Activated T-cell treated with anti-CD3 and anti-CD28 coated beads for 4 hours (primary cell): ENCODE measurements around the gene ZFC3H1.
"Not testable (repeated sequence)": the region's sequence is repeated elsewhere in the genome, so short reads cannot be mapped to it uniquely, and the experiment has no call there.

Source experiments
- DNase-seq: peaks from one replicate; pipeline ENCODE4 v3.0.0-alpha.2; 2020

ZFC3H1 gene

DNA sequence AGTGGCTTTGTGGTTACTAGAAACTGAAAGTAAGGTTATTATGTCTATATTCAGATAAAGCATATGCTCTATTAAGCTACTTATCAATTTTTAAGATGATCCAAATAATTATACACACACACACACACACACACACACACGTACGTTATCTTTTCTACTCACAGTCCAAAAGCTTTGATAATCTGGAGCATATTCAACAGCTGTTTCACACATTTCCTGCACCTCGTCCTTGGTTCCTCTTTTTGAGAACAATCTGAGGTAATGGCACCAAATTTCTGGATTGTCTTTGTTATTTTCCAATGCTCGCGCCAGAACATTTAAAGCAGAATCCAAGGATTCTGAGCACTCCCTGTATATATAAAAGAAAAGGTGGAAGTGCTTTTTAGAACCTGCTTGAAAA is 37.5 kb downstream of the ZFC3H1 start:
- DNase-seq: no peak

DNA sequence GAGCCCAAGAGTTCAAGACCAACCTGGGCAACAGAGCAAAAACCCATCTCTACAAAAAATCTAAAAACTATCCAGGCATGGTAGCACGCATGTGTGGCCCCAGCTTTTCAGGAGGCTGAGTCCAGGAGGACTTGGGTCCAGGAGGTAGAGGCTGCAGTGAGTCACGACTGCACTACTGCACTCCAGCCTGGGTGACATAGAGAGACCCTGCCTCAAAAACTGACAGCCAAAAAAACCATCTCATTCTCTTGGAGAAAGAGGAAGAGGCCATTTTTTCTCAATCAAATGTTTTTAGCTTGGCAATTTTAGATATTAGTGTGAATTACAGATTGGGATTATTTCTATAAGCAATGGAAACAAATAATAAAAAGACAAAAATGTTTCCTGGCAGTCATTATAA is 38.2 kb downstream of the ZFC3H1 start:
- no peak for DNase-seq

DNA sequence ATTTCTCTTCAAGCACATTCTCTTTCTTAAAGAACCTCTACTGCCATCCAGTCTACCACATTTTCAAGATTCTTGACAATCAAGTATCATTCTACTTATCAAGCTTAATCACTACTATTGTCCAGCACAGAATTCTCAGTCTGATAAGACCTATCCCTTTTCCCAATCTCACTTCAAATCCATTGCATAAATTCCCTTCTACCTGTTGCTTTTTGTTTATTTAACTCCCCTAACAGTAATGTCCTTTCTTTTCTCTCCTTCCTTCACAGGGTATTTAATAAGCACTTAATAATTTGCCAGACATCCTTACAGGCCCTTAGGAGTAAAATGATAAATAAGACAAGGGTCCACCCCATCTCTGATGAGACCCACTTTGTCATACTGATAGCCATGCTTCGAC is 41.7 kb downstream of the ZFC3H1 start:
- DNase-seq: no peak

GRCh38 chr12:71610031-71610795 is 53.4 kb downstream of the ZFC3H1 start:
- DNase-seq: no peak

- no peak for DNase-seq
These were observed 55.9 kb downstream of the ZFC3H1 start for GRCh38 chr12:71607494-71608330.

DNA sequence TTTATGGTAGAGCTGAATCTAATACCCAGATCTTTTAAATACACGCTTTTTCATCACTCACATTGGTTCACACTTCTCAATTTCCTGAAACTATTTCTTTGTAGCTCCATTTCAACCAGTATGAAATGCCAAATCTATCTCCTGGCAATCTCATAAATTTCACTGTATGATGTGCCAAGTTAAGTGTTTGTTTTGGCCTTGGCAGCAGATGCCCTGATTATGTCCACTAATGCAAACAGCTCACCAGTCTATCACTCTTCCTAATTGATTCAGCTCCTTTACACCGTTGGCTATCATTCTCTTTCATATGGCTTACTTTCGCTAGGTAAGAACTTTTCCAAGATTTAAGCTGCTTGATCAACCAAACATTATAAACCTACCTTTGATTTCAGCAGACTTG is 58.6 kb downstream of the ZFC3H1 start:
- no peak for DNase-seq

GRCh38 chr12:71602761-71603577 is 60.7 kb downstream of the ZFC3H1 start:
- no peak for DNase-seq

GRCh38 chr12:71601546-71601945 is 62.1 kb downstream of the ZFC3H1 start:
- DNase-seq: no peak

GRCh38 chr12:71599210-71599609 is 64.4 kb downstream of the ZFC3H1 start:
- DNase-seq: no peak

DNA sequence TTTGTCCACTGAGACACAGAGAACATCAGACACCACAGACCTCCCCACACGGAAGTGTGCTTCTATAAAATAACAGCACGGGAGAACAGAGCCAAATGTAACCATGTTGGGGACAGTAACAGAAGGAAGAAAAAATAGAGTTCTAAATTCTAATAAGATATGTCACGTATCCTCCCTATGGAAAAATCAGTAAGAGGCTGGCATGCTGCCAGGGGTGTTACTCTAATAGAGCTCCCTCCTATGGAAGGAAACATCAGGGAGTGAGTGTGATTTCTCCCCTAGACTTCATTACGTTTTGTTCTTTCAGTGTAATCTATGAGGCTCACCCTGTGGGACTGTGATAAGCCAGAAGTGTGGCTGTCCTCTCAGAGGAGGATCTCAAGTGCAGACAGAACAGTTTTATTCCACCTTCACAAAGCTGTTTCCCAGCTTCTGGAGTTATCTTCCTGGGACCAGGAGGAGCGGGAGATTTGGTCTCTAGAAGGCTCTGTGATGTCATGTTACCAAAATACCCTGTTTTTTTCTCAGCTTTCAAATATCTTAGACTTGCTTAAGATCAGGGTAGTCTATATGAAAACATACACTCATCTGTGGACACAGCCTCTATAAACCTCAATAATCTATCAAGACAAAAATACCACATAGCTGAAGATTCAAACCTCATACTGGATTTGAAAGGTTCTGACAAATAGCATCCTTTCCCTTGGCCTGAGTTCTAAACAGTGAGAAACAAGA is 69.3 kb downstream of the ZFC3H1 start:
- no peak for DNase-seq

GRCh38 chr12:71592841-71593240 is 70.8 kb downstream of the ZFC3H1 start:
- DNase-seq: no peak

- DNase-seq: no peak
These were observed 72.0 kb downstream of the ZFC3H1 start for GRCh38 chr12:71591601-71592000.

GRCh38 chr12:71589478-71589881 is 74.2 kb downstream of the ZFC3H1 start:
- no peak for DNase-seq

DNA sequence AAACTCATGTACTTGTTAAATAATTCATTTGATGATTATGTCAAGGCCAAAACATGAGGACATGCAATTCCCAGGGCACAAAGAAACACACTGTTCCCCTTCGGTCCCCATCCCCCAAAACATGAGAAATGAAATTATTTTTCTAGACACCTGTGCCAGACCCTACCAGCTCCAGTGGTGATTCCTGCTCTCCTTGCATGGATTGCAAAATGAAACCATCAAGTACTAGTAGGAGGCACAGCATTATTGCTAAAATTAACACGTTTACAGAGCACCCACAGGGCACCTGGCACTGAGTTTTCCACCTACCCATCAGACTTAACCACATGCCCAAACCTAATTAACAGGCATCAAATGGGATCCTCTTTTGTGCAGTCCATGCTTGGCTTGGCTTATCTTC is 76.6 kb downstream of the ZFC3H1 start:
- DNase-seq: no peak

GRCh38 chr12:71585218-71585617 is 78.4 kb downstream of the ZFC3H1 start:
- no peak for DNase-seq

GRCh38 chr12:71584356-71584755 is 79.3 kb downstream of the ZFC3H1 start:
- no peak for DNase-seq

- DNase-seq: no peak
These were observed 80.7 kb downstream of the ZFC3H1 start for GRCh38 chr12:71582925-71583324.

DNA sequence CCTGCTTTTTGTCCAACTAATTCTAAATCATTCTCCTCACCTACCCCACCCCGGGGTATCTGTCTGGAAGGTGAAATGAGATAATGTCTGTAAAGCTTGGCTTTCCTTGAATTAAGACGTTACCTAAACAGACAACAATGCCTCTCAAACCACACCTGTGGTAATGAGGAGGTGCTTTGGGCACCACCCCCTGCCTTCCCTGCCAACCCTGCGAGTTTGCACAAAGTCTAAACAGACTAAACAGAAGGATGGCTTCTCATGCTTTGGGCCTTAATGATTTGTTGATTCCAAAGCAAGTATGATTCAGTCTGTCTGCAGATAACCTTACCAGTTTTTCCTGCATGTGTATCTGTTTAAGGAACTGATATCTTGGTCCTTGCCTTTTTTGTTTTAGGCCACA is 82.4 kb downstream of the ZFC3H1 start:
- DNase-seq: no peak

- no peak for DNase-seq
These were observed 84.9 kb downstream of the ZFC3H1 start for GRCh38 chr12:71578694-71579258.

DNA sequence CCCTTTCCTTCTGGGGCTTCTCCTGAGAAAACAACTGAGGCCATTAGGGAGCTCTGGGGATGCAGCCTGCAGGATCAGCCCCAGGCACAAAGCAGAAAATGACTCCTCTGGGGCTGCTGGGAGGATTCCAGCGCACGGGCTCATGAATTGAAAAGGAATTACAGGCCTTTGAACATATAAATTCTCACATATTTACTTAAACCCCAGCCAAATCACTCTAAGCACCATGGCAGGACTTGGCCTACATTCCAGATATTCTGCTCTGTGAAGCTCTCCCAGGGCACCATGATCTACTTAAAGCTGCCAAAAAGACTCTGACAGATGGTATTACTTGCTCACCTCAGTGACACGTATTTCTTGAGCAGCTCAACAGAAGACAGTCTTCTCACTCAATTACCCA is 87.2 kb downstream of the ZFC3H1 start:
- DNase-seq: no peak

GRCh38 chr12:71569885-71570284 is 93.8 kb downstream of the ZFC3H1 start:
- DNase-seq: not testable (repeated sequence)

- no peak for DNase-seq
These were observed 96.1 kb downstream of the ZFC3H1 start for GRCh38 chr12:71567537-71567936.
